ENCODE results near the gene HOXA11.

Gene HOXA11

GRCh38 chr7:27169658-27170425 is 15.2 kb downstream of the HOXA11 start:
- no peak for DNase-seq (ENCODE audit: low read depth)

GRCh38 chr7:27168265-27168947 is 16.6 kb downstream of the HOXA11 start:
- no peak for DNase-seq (ENCODE audit: low read depth)

GRCh38 chr7:27167916-27168264 is 17.1 kb downstream of the HOXA11 start:
- no peak for DNase-seq (ENCODE audit: low read depth)

- no peak for DNase-seq (ENCODE audit: low read depth)
Observed at GRCh38 chr7:27166531-27167505, 18.2 kb downstream of the HOXA11 start.

GRCh38 chr7:27165996-27166530 is 19.0 kb downstream of the HOXA11 start:
- DNase-seq (ENCODE audit: low read depth) = no peak

- DNase-seq (ENCODE audit: low read depth) = no peak
Observed at GRCh38 chr7:27165089-27165995, 19.7 kb downstream of the HOXA11 start, which contains the start of gene HOXA9. TSS of gene HOXA9 (minus strand) at chr7:27165537. CDS start at chr7:27165457, 80 bp downstream.

GRCh38 chr7:27164367-27165088 is 20.5 kb downstream of the HOXA11 start:
- no peak for DNase-seq (ENCODE audit: low read depth)

GRCh38 chr7:27164045-27164366 is 21.0 kb downstream of the HOXA11 start:
- DNase-seq (ENCODE audit: low read depth) = no peak

GRCh38 chr7:27163288-27164044 is 21.6 kb downstream of the HOXA11 start:
- no peak for DNase-seq (ENCODE audit: low read depth)

GRCh38 chr7:27162561-27163287 is 22.3 kb downstream of the HOXA11 start:
- DNase-seq (ENCODE audit: low read depth) = no peak

- DNase-seq (ENCODE audit: low read depth) = no peak
Observed at GRCh38 chr7:27161721-27162560, 23.1 kb downstream of the HOXA11 start.

- DNase-seq (ENCODE audit: low read depth) = no peak
Observed at GRCh38 chr7:27161214-27161720, 23.8 kb downstream of the HOXA11 start.

- DNase-seq (ENCODE audit: low read depth) = peak; percentile 81
Observed at GRCh38 chr7:27160546-27161213, 24.4 kb downstream of the HOXA11 start.

GRCh38 chr7:27160145-27160545 is 24.9 kb downstream of the HOXA11 start:
- DNase-seq (ENCODE audit: low read depth) = no peak

- DNase-seq (ENCODE audit: low read depth) = no peak
Observed at GRCh38 chr7:27159266-27160144, 25.5 kb downstream of the HOXA11 start.
